ENCODE measurements around the gene TDRD6. TPM values are rescaled to one million over a fixed set of nuclear protein-coding genes. Genes with fewer than 3 reads are reported as not detected.

The TDRD6 gene
- total RNA-seq, 2 donors from 2014 or later, result 1.8 TPM

DNA sequence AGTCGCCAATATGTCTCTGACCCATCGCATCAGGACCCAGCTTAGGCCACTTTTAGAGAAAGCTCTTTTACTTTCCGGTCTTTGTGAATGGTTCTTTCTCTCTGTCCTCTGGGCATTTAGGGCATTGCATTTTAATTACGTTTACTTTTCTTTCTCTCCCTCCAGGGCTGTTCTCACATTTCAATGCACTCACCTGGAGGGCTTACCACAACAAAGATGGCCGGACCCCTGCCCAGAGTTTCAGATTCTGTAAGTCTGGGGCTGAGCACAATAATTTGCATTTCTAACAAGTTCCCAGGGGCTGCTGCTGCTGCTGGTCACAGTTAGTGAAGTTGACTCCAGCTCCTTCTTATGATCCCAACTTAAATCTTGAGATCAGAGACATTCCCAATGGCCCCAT is 62.0 kb downstream of the TDRD6 start:
- no peak overlapping the region for H3K4me3 ChIP-seq

GRCh38 chr6:46751658-46752057 is 64.0 kb downstream of the TDRD6 start:
- H3K36me3 ChIP-seq, result no peaks in the 10 kb centered on the region
- H3K4me1 ChIP-seq (ENCODE audit: control insufficient read depth in 1 of 2, low read depth in 2 of 2), result no peaks in the 10 kb centered on the region
- no peak for DNase-seq (ENCODE audit: low spot score)
- no peak for ATAC-seq (ENCODE audit: insufficient number of reproducible peaks, low FRiP score, low read depth)
- H3K4me3 ChIP-seq, result no peak overlapping the region
- no peaks in the 10 kb centered on the region for H3K27me3 ChIP-seq (replicated peaks; ENCODE audit: insufficient read depth)
- H3K9me3 ChIP-seq, result no peaks in the 10 kb centered on the region
- TF ChIP-seq, protein P1, sequence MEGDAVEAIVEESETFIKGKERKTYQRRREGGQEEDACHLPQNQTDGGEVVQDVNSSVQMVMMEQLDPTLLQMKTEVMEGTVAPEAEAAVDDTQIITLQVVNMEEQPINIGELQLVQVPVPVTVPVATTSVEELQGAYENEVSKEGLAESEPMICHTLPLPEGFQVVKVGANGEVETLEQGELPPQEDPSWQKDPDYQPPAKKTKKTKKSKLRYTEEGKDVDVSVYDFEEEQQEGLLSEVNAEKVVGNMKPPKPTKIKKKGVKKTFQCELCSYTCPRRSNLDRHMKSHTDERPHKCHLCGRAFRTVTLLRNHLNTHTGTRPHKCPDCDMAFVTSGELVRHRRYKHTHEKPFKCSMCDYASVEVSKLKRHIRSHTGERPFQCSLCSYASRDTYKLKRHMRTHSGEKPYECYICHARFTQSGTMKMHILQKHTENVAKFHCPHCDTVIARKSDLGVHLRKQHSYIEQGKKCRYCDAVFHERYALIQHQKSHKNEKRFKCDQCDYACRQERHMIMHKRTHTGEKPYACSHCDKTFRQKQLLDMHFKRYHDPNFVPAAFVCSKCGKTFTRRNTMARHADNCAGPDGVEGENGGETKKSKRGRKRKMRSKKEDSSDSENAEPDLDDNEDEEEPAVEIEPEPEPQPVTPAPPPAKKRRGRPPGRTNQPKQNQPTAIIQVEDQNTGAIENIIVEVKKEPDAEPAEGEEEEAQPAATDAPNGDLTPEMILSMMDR (IDR thresholded peaks at IDR 0.05), result no peak
- H3K27ac ChIP-seq, result no peak overlapping the region

More for the DNA sequence above, 62.0 kb downstream of the TDRD6 start:
- H3K27me3 ChIP-seq (replicated peaks; ENCODE audit: insufficient read depth), result no peaks in the 10 kb centered on the region
- no peak overlapping the region for H3K27ac ChIP-seq
- no peak for ATAC-seq (ENCODE audit: insufficient number of reproducible peaks, low FRiP score, low read depth)
- no peak for DNase-seq (ENCODE audit: low spot score)
- H3K36me3 ChIP-seq, result no peaks in the 10 kb centered on the region
- TF ChIP-seq, protein P1 (IDR thresholded peaks at IDR 0.05), result no peak
- no peaks in the 10 kb centered on the region for H3K4me1 ChIP-seq (ENCODE audit: control insufficient read depth in 1 of 2, low read depth in 2 of 2)
- no peaks in the 10 kb centered on the region for H3K9me3 ChIP-seq

Other genes starting within 250 kb of the TDRD6 start
- gene RCAN2, start 196.4 kb upstream of the TDRD6 start, total RNA-seq, result 100 to 1,000 TPM; 126 to 289 TPM
- 1 to 10 TPM in 1 of 2 donors, under 1 TPM in 1; 0.68 to 1.1 TPM for gene CYP39A1, start 35.1 kb upstream of the TDRD6 start, total RNA-seq
- 10 to 100 TPM; 44.4 to 52.8 TPM for gene SLC25A27, start 34.9 kb upstream of the TDRD6 start, total RNA-seq
- under 1 TPM; 0.27 to 0.56 TPM for gene PLA2G7, start 47.5 kb downstream of the TDRD6 start, total RNA-seq
- not detected for gene ANKRD66, start 59.0 kb downstream of the TDRD6 start, total RNA-seq
- gene MEP1A, start 105.5 kb downstream of the TDRD6 start, total RNA-seq, result not detected
- gene ADGRF5, start 234.1 kb downstream of the TDRD6 start, total RNA-seq, result 10 to 100 TPM; 13.5 to 18.1 TPM